Measurements from ENCODE around the gene PDCD2L. TPM values are rescaled to one million over a fixed set of nuclear protein-coding genes. Genes with fewer than 3 reads are reported as not detected.

PDCD2L gene
- total and polyA plus RNA-seq, 2 experiments from 2014 or later: 6.3 to 9.8 TPM

DNA sequence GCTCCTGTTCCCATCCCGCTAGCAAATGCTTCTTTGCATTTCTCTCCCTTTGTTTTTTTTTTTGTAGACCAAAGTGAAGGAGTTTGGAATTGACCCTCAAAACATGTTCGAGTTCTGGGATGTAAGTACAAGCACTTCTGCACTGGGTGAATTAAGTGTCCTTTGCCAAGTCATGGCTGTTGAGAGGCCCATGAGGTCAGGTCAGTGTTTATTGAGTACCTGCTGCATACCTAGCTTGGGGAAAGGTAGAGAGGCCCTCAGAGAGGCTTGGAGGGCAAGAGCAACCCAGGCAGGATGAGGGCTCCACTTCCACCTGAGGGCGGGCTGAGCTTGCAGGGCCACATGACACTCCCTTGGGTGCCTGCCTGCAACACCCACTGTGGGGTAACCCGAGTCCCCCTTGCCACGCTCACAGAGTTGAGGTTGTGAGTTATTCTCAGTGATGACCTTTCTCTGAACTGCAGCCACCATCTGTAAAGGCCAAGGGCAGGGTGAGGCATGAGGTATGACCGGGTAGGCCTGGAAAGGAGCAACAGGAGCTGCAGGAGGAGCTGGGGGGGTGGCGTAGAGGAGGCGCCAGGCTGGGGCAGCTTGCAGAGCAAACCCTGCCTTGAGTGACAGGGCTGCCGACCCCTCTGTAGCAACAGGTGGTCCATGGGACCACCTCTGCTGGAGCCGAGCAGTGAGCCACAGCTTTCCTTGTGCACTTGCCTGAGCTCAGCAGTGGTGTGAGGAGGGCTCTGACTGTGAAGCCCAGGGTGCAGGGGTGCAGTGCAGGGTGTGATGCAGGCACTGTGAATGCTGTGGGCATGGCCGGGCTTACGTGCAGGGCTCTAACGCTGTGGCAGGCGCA lies 22.6 kb upstream of the PDCD2L start:
- 97% methylated on average over 14 of the region's 14 CpGs for WGBS (ENCODE audit: low lambda C conversion rate, missing lambda C conversion rate)
- no peak overlapping the region for H3K4me3 ChIP-seq
- no peak overlapping the region for H3K4me2 ChIP-seq
- H3K36me3 ChIP-seq (replicated peaks; ENCODE audit: insufficient read depth, low read depth): no peaks in the 10 kb centered on the region
- H3K79me2 ChIP-seq: no peaks in the 10 kb centered on the region
- no peaks in the 10 kb centered on the region for H3K9me2 ChIP-seq (replicated peaks; ENCODE audit: insufficient read depth)
- H3K27ac ChIP-seq: no peak overlapping the region
- no peaks in the 10 kb centered on the region for H3K9me3 ChIP-seq (ENCODE audit: low read depth)
- H2AFZ ChIP-seq: no peak overlapping the region
- no peaks in the 10 kb centered on the region for H3K4me1 ChIP-seq (ENCODE audit: insufficient read depth)
- TF ChIP-seq EZH2phosphoT487 (IDR thresholded peaks at IDR 0.05; ENCODE audit: low read depth, severe bottlenecking, unreplicated experiment) (no peak), CTCF (IDR thresholded peaks at IDR 0.05; ENCODE audit: poor library complexity) (no peak), EZH2 (IDR thresholded peaks at IDR 0.05; ENCODE audit: borderline replicate concordance) (no peak)
- no peaks in the 10 kb centered on the region for H3K27me3 ChIP-seq
- H4K20me1 ChIP-seq (ENCODE audit: insufficient read depth, poor library complexity, severe bottlenecking): no peaks in the 10 kb centered on the region
- no peak for DNase-seq (ENCODE audit: low spot score)

DNA sequence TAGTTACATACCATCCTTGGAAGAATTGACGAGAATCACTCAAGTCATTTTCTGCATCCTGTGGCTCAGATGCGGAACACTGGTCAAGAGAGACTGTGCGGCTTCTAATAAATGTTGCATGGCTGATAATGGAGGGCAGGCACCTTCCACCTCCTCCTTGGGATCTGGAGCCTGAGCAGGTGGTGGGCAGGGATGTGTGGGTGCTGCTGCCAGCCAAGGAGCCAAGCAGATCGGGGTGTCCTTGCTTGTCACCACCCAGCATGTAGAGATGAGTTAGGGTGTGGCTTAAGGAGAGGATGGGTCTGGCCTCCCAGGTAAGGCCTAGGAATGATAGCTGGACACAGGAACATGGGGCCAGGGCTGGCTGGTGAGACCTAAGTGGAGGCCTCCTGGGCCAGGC lies 21.7 kb upstream of the PDCD2L start:
- Histone ChIP-seq H2AFZ (no peak overlapping the region), H3K9me2 (replicated peaks; ENCODE audit: insufficient read depth) (no peaks in the 10 kb centered on the region), H3K27ac (no peak overlapping the region), H3K4me1 (ENCODE audit: insufficient read depth) (no peaks in the 10 kb centered on the region), H3K79me2 (no peaks in the 10 kb centered on the region), H3K9me3 (ENCODE audit: low read depth) (no peaks in the 10 kb centered on the region), H3K4me3 (no peak overlapping the region), H3K27me3 (no peaks in the 10 kb centered on the region), H3K36me3 (replicated peaks; ENCODE audit: insufficient read depth, low read depth) (no peaks in the 10 kb centered on the region), H4K20me1 (ENCODE audit: insufficient read depth, poor library complexity, severe bottlenecking) (no peaks in the 10 kb centered on the region), H3K4me2 (no peak overlapping the region)
- no peak for TF ChIP-seq EZH2 (IDR thresholded peaks at IDR 0.05; ENCODE audit: borderline replicate concordance)
- no peak for TF ChIP-seq EZH2phosphoT487 (IDR thresholded peaks at IDR 0.05; ENCODE audit: low read depth, severe bottlenecking, unreplicated experiment)
- TF ChIP-seq CTCF (IDR thresholded peaks at IDR 0.05; ENCODE audit: poor library complexity): no peak
- whole genome bisulfite sequencing (ENCODE audit: low lambda C conversion rate, missing lambda C conversion rate): 98% methylated on average over 4 of the region's 4 CpGs
- no peak for DNase-seq (ENCODE audit: low spot score)

- 95% methylated on average over 5 of the region's 5 CpGs for WGBS (ENCODE audit: low lambda C conversion rate, missing lambda C conversion rate)
- H3K79me2 ChIP-seq: no peaks in the 10 kb centered on the region
- no peak overlapping the region for H3K4me2 ChIP-seq
Measured at GRCh38 chr19:34383599-34383998, 20.6 kb upstream of the PDCD2L start.

More at GRCh38 chr19:34383599-34383998, 20.6 kb upstream of the PDCD2L start:
- Histone ChIP-seq H4K20me1 (ENCODE audit: insufficient read depth, poor library complexity, severe bottlenecking) (no peaks in the 10 kb centered on the region), H3K9me3 (ENCODE audit: low read depth) (no peaks in the 10 kb centered on the region), H2AFZ (no peak overlapping the region), H3K4me3 (no peak overlapping the region), H3K27ac (no peak overlapping the region), H3K9me2 (replicated peaks; ENCODE audit: insufficient read depth) (no peaks in the 10 kb centered on the region), H3K36me3 (replicated peaks; ENCODE audit: insufficient read depth, low read depth) (no peaks in the 10 kb centered on the region), H3K27me3 (no peaks in the 10 kb centered on the region), H3K4me1 (ENCODE audit: insufficient read depth) (no peaks in the 10 kb centered on the region)
- TF ChIP-seq EZH2phosphoT487 (IDR thresholded peaks at IDR 0.05; ENCODE audit: low read depth, severe bottlenecking, unreplicated experiment) (no peak), EZH2 (IDR thresholded peaks at IDR 0.05; ENCODE audit: borderline replicate concordance) (no peak), CTCF (IDR thresholded peaks at IDR 0.05; ENCODE audit: poor library complexity) (no peak)
- no peak for DNase-seq (ENCODE audit: low spot score)

All from hepatocyte (in vitro differentiated cells).